Ecto neural progenitor cell (in vitro differentiated cells): ENCODE data around the gene VRK1.
"Not testable (repeated sequence)": the region's sequence is repeated elsewhere in the genome, so short reads cannot be mapped to it uniquely, and the experiment has no call there.

Source experiments
- DNase-seq: peaks from one replicate; pipeline ENCODE4 v3.0.0-alpha.2; 2018; ENCODE audit warnings: low spot score

The VRK1 gene

DNA sequence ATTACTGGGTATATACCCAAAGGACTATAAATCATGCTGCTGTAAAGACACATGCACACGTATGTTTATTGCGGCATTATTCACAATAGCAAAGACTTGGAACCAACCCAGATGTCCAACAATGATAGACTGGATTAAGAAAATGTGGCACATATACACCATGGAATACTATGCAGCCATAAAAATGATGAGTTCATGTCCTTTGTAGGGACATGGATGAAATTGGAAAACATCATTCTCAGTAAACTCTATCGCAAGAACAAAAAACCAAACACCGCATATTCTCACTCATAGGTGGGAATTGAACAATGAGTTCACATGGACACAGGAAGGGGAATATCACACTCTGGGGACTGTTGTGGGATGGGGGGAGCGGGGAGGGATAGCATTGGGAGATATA lies 86.8 kb downstream of the VRK1 start:
- DNase-seq, result not testable (repeated sequence)

DNA sequence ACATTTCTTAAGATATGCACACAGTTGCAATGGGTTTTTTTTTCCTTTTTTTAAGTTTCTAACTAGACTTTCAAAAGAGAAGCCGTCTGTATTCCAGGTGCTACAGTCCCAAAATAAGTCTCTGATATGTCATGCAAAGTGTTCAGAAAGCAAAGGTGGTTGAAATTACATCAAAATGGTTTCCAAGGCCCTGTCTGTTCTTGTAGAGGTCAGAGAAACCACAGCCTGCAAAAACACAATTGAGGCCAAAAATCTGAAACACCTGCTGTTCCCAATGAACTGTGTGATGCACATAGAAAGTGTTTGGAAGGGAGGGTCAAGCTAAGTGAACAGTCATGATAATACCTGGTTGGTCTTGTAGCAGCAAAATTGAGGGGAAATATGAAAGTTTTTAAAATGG lies 91.0 kb downstream of the VRK1 start:
- no peak for DNase-seq

DNA sequence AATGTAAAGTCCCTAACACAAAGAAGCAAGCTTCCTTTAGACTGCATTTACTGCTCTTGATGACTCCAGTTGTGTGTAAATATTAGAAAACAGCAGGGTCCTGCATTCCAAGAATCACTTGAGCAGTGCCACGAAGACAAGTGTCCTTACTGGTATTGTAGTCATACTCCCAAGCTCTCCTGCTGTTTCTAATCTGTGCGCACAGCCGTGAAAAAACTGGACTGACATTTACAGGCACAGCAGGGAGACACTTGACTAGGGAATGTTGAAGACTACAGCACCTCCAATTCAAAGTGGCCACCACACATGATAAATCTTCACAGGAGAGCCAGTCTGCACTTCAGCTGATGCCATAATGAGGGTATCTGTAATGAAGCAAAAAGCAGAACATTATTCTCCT lies 91.4 kb downstream of the VRK1 start:
- no peak for DNase-seq

DNA sequence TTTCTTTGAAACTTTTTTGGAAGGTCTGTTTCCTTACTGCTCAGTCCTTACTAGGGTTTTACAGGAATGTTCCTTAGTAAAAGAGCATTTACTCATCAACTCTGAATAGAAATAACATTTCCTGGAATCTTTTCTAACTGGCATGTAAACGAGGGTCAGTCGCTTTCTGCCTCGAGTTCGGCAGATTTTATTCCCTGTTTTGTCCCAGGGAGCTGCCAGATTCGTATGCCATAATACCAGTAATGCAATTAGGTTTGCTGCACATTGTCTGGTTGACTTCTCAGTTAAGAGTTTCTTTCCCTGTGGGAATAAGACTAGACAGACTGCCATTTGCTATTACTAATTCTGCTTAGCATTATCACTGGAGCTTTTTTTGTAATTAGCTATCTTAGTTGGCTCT lies 91.9 kb downstream of the VRK1 start:
- DNase-seq, result no peak

DNA sequence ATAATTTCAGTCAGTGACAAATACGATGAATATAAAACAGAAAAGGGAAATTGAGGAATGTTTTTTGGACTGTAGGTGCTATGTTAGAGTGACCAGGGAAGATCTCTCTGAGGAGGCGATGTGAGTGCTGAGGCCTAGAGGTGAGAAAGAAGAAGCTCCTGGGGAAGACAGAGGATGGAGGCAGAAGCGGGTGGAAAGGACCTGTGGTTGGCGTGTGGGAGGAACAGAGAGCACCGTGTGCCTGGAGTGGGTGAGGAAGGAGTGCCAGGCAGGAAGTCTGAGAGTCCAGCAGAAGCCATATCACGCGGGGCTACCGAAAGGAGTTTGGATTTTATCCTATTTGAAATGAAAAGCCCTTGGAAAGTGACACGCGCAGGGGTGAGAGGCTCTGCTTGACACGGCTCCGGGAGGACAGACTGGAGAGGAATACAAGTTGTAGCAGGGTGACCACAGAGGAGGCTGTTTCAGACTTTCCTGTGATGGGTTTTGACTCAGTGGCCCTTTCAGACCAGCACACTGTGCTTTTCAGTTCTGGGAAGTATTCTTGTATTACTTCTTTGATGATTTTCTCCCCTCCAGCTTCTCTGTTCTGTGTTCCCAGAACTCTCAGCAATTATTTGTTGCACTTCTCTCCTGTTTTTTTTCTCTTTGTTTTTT lies 96.9 kb downstream of the VRK1 start:
- DNase-seq, result no peak

DNA sequence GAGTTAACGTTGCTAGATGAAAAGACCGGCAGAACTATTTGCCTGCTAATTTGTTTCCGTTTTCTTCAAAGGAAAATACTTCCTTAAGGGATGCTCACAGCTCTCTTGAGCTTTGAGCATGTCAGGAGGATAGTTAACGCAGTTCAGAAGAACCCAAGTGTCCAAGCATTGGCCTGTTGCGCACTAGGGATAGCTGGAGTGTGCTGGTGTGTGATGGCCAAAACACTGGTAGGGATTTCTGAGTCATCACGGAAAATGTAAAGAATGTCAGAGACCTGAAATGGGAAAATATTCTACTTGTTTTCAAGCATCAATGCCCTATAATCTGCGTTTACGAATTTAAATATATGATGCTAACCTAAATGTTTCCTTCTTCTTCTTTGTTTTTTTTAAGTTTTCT lies 97.8 kb downstream of the VRK1 start:
- no peak for DNase-seq

DNA sequence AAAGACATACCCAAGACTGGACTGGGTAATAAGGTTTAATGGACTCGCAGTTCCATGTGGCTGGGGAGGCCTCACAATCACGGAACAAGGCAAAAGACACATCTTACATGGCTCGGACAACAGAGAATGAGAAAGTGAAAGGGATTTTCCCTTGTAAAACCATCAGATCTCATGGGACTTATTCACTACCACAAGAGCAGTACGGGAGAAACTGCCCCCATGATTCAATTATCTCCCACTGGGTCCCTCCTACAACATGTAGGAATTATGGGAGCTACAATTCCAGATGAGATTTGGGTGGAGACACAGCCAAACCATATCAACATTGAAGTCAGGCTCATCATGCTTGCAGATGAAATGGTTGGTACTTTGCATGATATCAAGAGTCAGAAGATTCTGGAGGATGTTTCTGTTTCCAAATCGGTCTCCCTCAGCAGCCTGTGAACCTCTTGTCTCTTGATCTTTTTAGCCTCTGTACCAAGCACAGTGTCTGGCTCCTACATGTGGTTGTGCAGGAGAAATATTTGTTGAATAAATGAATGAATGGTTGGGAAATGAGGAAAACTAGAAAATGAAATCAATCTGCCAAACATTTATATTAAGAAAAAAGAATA lies 98.6 kb downstream of the VRK1 start:
- no peak for DNase-seq

DNA sequence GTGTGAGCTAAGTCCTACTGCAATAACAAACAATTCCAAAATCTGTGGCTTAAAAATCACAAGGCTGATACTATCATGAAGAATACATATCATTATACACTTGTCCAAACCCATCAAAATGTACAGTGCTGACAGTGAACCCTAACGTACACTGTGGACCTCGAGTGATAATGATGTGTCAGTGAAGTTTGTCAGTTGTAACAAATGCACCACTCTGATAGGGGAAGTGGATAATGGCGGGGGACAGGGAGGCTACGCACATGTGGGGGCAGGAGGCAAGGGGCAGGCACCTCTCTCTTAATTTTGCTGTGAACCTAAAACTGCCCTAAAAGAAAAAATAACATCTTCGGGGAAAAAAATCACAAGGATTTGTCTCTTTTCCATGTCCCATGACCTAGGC lies 100.0 kb downstream of the VRK1 start:
- no peak for DNase-seq

DNA sequence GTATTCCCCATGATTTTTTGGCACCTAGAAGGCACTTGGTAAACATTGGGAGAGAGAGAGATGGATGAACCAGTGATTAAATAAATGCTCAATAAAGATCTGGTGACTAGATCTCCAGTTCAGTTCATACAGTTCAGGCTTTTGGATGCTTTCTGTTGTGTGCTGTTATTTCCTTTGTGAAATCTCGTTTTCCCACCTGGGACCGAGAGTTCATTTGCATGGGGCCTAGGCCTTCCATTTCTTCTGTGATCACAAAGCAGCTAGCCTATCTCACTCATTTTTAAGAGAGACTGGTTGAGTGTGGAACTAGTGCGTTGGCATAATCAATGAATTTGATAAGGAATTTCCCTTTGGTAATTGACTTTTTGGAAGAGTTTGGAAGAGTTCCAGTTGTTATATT lies 104.0 kb downstream of the VRK1 start:
- no peak for DNase-seq

DNA sequence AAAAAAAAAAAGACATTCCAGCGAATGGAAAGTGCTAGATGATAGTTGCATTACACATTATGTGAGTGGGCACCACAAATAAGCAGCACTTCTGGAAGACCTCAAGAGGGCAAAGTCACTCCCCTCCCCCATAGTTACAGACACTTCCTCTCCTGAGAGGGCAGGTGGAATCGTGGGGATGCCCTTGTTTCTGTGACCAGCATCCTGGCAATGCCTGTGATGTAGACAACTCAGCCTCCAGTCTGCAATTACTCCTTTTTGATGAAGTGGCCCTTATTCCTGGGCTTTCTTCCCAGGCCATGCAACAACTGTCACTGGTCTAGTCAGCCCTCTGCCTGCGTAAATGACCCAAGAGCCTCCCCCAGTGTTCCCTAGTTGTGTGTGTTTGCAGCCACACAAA lies 104.8 kb downstream of the VRK1 start:
- no peak for DNase-seq

DNA sequence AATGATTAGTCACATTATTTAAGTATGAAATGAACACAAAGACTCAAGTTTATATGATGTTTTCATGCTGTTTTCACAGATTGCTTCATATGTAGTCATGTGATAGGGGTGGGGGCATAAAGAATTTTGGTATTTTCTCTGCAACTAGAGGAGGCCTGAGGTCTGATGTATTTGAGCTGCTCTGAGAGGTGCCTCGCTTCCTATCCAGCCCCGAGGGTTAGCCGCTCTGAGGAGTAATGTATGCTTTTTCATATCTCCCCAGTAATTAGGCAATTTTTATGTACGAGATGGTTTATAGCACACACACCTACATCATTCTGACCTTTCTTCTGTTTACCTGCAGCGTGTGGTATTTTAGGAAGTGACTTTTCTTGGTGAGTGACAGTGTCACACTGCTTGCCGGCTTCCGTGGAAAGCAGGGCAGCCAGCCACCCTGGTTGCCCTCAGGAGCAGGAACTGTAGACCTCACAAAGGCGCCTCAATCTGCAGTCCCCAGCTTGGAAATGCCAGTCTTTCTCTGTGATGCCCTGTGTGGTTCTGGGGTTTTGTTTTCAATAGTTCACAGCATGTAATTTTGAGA lies 106.4 kb downstream of the VRK1 start:
- no peak for DNase-seq

DNA sequence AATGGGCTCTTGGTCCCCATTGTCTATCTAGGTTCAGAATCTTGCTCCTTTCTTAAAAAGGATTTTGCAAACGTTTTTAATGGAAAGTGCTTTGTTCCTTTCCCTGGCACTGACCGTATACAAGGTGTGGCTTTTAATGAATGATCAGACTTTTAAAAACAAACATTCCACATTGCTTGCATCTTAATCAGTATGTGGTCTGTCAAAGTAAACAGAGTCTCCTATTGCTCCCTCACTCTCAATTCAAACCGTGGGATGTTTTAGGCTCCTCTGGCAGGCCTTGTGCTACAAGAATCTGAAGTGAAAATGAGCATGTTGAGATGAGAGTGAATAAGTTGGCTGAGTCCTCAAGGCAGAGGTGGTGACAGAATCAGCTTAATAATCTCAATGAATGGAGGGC lies 107.0 kb downstream of the VRK1 start:
- DNase-seq, result no peak

DNA sequence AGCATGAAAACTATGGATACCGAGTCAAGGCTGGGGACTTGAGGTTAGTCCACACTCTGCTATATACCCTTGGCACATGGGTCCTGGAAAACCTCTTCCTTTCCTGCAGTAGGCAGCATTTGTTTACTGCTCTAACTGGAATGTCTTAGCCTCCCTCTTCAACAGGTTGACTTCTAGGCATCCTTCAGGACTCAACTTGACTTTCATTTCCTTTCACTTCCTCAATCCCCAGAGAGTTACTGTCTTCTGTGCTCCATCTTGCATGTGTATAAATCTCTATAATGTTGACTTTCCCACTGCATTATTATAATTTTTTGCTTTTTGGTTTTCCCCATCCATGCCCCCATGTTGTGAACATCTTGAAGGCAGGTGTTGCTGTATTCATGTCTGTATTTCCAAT lies 107.9 kb downstream of the VRK1 start:
- DNase-seq, result no peak

DNA sequence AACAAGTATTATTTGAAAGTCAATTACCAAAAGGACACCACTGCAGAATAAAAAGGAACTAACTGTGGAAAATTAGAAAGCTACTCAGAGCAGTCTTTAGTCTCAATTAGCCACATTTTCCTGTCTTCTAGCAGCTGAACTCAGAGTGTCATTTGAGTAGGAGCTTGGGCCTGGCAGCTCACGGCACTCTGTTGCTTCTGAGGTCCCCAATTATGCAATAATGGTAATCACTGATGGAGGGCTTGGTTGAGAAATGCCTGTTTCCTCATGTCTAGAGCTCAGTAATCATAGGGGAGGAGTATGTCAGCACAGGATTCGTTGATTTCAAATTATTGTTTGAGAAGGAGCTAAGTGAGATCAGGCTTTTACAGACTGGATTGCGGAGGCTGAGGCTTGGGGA lies 108.6 kb downstream of the VRK1 start:
- DNase-seq, result no peak

DNA sequence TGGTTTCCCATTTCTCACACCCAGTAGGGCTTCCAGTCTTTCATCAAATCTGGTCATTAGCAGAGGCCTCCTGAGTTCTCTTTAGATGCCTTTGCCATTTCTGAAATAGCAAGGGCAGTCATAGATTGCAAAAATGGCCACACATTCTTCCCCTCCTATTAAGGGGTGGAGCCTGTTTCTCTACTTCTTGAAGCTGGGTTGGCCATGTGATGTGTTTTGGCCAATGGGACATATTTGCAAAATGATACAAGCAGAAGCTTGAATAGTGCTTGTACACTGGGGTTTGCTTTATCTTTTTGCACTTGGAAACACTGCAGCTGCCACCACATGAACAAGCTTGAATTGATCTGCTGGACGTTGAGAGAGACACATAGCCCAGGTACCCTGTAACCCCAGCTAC lies 109.3 kb downstream of the VRK1 start:
- no peak for DNase-seq

DNA sequence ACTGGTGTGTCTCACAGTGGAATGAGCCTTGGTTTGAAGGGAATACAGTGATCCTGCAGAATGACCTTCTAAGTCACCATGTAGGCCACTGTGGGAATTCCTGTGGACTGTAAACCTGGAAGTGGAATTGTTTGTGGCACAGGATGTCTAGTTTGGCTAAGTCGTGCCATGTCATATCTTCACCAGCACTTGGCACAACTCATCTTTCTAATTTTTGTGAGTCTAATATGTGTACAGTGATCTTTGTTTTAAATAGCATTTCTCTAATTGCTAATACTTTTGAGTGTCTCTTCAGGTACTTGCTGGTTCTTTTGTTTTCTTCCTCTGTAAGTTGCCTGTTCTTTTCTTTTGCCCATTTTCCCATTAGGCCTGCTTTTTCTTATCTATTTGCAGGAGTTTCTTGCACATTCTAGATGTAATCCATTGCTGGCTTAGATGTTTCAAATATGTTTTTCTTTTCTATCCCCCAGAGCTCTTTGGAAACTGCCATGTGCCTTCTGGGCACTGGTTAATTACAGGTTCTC lies 112.7 kb downstream of the VRK1 start:
- no peak for DNase-seq

DNA sequence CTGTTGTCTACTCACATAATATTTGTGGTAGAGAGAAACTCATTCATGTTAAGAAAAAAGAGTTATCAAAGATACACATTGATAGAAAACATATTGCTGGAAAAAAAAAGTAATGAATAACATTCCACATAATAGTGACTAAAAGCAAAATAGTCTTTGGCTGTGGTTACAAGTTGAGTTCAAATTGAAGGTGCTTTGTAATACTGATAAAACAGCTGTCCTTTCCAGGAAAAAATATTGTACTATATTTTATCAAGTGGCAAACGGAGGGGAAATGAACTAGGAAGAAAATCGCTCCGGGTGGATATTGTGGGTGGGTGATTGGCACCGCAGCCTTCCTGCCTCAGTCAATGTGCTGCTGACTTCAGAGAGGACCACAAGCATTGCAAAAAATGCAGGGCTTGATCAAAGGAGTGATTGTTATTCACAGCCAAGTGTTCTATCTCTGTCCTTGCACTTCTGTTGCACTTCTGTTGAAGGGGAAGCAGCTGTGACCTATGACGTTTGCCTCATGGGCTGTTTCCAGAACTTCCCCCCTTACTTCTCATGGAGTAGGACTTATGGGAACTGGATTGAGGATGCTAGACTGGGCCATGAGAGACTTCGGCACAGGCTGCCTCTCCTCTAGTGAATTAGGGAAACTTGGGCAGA lies 114.4 kb downstream of the VRK1 start:
- no peak for DNase-seq

DNA sequence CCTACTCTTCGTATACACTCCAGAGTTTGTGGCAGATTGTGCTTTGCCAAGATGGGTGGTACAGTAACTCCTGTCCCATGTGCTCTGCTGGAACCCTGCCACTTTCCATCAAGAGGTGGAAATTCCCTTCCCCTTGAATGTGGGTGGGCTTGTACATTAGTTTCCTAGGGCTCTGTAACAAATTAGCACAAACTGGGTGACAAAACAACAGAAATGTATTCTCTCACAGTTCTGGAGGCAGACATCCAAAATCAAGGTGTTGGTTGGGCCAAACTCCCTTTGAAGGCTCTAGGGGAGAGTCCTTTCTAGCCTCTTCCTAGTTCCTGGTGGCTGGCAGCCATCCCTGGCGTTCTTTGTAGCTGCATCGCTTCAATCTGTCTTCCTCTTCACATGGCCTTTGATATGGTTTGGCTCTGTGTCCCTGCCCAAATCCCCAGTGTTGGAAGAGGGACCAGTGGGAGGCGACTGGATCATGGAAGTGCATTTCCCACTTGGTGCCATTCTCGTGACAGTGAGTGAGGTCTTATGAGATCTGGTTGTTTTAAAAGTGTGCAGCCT lies 117.5 kb downstream of the VRK1 start:
- DNase-seq, result no peak

DNA sequence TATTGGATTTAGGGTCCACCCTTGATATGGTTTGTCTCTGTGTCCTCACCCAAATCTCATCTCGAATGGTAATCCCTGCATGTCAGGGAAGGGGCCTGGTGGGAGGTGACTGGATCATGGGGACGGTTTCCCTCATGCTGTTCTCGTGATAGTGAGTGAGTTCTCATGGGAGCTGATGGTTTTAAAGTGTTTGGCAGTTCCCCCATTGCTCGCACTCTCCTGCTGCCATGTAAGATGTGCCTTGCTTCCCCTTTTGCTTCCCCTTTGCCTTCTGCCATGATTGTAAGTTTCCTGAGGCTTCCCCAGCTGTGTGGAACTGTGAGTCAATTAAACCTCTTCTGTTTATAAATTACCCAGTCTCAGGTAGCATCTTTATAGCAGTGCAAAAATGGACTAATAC lies 118.3 kb downstream of the VRK1 start:
- no peak for DNase-seq

DNA sequence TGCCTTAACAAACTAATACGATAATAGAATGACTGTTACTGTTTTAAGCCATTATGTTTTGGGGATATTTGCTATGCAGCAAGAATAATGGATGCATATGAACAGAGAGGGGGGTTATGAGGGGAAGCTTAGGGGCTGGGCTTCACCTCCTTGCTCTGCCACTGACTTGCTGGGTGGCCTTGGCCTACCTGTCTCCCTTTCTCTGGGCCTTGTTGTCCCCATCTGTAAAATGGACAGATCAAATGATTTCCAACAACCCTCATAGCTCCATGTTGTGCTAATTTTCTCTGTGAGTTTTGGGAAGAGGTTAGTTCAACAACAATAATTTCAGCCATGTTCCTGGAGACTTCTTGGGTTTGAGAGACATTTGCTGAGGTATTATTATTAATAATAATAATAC lies 119.6 kb downstream of the VRK1 start:
- no peak for DNase-seq

DNA sequence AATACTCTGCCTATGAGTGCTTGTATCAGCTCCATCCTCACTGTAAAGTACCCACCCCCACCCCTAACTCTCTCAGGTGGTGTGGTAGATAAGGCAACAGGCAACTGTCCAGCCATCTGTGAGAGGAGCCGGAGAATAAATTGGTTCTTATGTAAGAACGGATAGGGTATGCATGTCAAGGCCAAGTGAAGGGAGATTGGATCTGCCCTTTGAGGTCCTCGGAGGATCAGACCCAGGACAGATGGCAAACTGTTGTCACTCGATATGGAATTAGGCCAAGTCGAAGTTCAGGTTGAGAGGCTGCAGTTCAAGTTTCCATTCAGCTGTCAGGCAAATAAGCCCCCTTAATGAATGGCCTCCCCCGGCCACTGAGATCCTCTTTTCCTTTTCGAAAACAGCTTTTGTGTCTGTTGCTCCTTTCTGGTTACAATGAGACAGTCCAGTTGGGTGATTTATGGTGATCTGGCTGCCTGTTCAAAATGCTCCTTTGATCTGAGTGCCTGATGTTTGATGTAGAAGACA lies 120.3 kb downstream of the VRK1 start:
- no peak for DNase-seq

DNA sequence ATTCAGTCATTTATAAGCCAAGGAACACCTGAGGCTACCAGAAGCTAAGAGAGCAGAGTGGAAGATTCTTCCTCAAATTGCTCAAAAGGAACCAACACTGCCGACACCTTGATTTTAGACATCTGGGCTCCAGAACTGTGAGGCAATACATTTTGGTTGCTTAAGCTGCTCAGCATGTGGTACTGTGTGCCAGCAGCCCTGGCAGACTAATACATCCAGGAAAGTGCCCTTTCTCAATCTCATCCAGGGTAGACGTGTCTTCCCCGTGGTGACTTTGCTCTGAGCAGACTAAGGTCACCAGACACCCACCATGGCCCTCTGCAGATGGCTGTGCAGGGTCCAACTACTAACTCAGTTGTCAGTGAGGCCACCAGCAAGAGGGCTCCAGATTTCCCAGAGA lies 122.8 kb downstream of the VRK1 start:
- no peak for DNase-seq

DNA sequence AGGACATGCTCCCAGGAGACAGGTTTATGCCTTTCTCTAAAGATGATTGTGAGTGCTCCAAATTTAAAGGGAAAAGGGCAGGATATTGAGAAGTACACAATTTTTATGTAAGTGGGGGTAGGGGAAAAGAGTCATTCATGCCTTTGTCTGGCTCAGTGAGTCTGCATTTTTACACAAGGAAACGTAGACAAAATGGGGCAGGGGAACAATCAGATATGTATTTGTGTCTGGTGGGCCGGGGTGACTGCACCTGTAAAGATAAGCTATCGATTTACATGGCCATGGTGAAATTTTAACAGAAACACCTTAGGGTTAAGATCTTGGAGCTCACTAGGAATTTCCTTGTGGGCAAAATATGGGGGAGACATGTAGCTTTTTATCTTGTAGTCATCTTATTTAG lies 123.6 kb downstream of the VRK1 start:
- no peak for DNase-seq
